IMR-90 (cell line): ENCODE results near the gene MACROD1. TPM values are rescaled to one million over a fixed set of nuclear protein-coding genes. Genes with fewer than 3 reads are reported as not detected.

ENCODE experiments used
- ATAC-seq: fragments of 200-7000 bp; cut with Tn5 transposase; 2 replicates; pipeline ENCODE4 v1.9.1; 2020; ENCODE audit warnings: low read depth, mild to moderate bottlenecking, moderate library complexity
- BruUV-seq: library from RNA; stranded (reverse); fragments of 400-500 nt; replicated peaks from 2 replicates; lab custom pipeline; 2021; lab: Mats Ljungman, UMichigan
- CTCF ChIA-PET: fragments of 300-600 bp; formaldehyde crosslinking; extraction: SDS; loops from one replicate; lab custom pipeline; 2021; ENCODE audit warnings: antibody characterized with exemption; lab: Yijun Ruan, JAX
- POLR2A ChIA-PET: fragments of 300-600 bp; sonication (Branson Sonifier 250); formaldehyde crosslinking; loops from one replicate; lab custom pipeline; 2022; ENCODE audit warnings: antibody characterized with exemption; ENCODE audit not compliant: unreplicated experiment; lab: Charles Lee
- DNase-seq: peaks from one replicate; pipeline ENCODE4 v3.0.0; 2013
- H2AFZ ChIP-seq: replicated peaks from 2 replicates; pipeline ENCODE3; 2013; ENCODE audit warnings: low read length, mild to moderate bottlenecking; ENCODE audit not compliant: poor library complexity
- H2AK5ac ChIP-seq: 2 replicates; pipeline ENCODE4 v1.6.1; 2013; ENCODE audit warnings: low read depth, low read length, inconsistent platforms
- H2AK9ac ChIP-seq: replicated peaks from 2 replicates; pipeline ENCODE3; 2013; ENCODE audit warnings: mild to moderate bottlenecking, low read depth, low read length, moderate library complexity; ENCODE audit not compliant: poor library complexity
- H2BK120ac ChIP-seq: 2 replicates; pipeline ENCODE4 v1.6.1; 2013; ENCODE audit warnings: low read depth, low read length, inconsistent platforms
- H2BK15ac ChIP-seq: 3 replicates; pipeline ENCODE4 v1.6.1; 2013; ENCODE audit warnings: low read depth, low read length, inconsistent platforms
- H2BK20ac ChIP-seq: 2 replicates; pipeline ENCODE4 v1.6.1; 2013; ENCODE audit warnings: low read depth, mild to moderate bottlenecking, inconsistent platforms, low read length, moderate library complexity
- H2BK5ac ChIP-seq: 2 replicates; pipeline ENCODE4 v1.6.1; 2013; ENCODE audit warnings: mild to moderate bottlenecking, low read depth, low read length, inconsistent platforms; ENCODE audit not compliant: poor library complexity, severe bottlenecking
- H3K14ac ChIP-seq: replicated peaks from 2 replicates; pipeline ENCODE4 v1.6.1; 2013; ENCODE audit warnings: low read depth, low read length, inconsistent platforms
- H3K18ac ChIP-seq: 2 replicates; pipeline ENCODE4 v1.6.1; 2013; ENCODE audit warnings: low read depth, low read length, control low read depth
- H3K23ac ChIP-seq: 2 replicates; pipeline ENCODE4 v1.6.1; 2013; ENCODE audit warnings: low read depth, low read length, inconsistent platforms
- H3K27ac ChIP-seq: 2 replicates; pipeline ENCODE4 v1.5.1; 2013; ENCODE audit warnings: mild to moderate bottlenecking, control low read depth, low read length; ENCODE audit not compliant: insufficient read depth
- H3K27me3 ChIP-seq: 2 replicates; pipeline ENCODE4 v1.6.1; 2013; ENCODE audit warnings: low read length; ENCODE audit not compliant: control insufficient read depth, insufficient read depth
- H3K36me3 ChIP-seq: 2 replicates; pipeline ENCODE4 v1.6.1; 2013; ENCODE audit warnings: low read length, mixed read lengths; ENCODE audit not compliant: control insufficient read depth, insufficient read depth
- H3K4ac ChIP-seq: 2 replicates; pipeline ENCODE4 v1.6.1; 2013; ENCODE audit warnings: low read depth, low read length, inconsistent platforms
- H3K4me1 ChIP-seq: 2 replicates; pipeline ENCODE4 v1.6.1; 2013; ENCODE audit warnings: low read length, mixed read lengths; ENCODE audit not compliant: control insufficient read depth, insufficient read depth
- H3K4me2 ChIP-seq: 2 replicates; pipeline ENCODE4 v1.6.1; 2013; ENCODE audit warnings: low read depth, mild to moderate bottlenecking, control low read depth, low read length, moderate library complexity
- H3K4me3 ChIP-seq: 2 replicates; pipeline ENCODE4 v1.5.1; 2013; ENCODE audit warnings: low read depth, mild to moderate bottlenecking, control low read depth, low read length, moderate library complexity; ENCODE audit not compliant: insufficient read depth
- H3K56ac ChIP-seq: 2 replicates; pipeline ENCODE4 v1.6.1; 2013; ENCODE audit warnings: low read length, inconsistent platforms; ENCODE audit not compliant: insufficient read depth; ENCODE audit errors: extremely low read depth
- H3K79me1 ChIP-seq, 2 experiments: 2 replicates each; pipeline ENCODE4 v1.6.1; 2013; ENCODE audit warnings: low read length in 2 of 2, inconsistent platforms in 1 of 2, low read depth in 1 of 2
- H3K9ac ChIP-seq: 2 replicates; pipeline ENCODE4 v1.6.1; 2013; ENCODE audit warnings: low read depth, low read length, control low read depth
- H3K9me1 ChIP-seq: 2 replicates; pipeline ENCODE4 v1.6.1; 2013; ENCODE audit warnings: low read length, inconsistent platforms; ENCODE audit not compliant: insufficient read depth
- H3K9me3 ChIP-seq: 2 replicates; pipeline ENCODE4 v1.6.1; 2013; ENCODE audit warnings: low read length; ENCODE audit not compliant: control insufficient read depth, insufficient read depth
- H4K20me1 ChIP-seq: 2 replicates; pipeline ENCODE4 v1.6.1; 2013; ENCODE audit warnings: low read length, inconsistent platforms; ENCODE audit not compliant: insufficient read depth
- H4K5ac ChIP-seq: 2 replicates; pipeline ENCODE4 v1.6.1; 2013; ENCODE audit warnings: mild to moderate bottlenecking, low read depth, low read length, control low read depth
- H4K8ac ChIP-seq, 2 experiments: 2 replicates each; pipeline ENCODE4 v1.6.1; 2013; ENCODE audit warnings: low read depth in 2 of 2, low read length in 2 of 2, control low read depth in 1 of 2, inconsistent platforms in 1 of 2
- H4K91ac ChIP-seq: 2 replicates; pipeline ENCODE4 v1.6.1; 2013; ENCODE audit warnings: low read depth, low read length, inconsistent platforms; ENCODE audit not compliant: insufficient read depth
- BHLHE40 ChIP-seq: fragments of 150-350 bp; IDR thresholded peaks from 2 replicates; pipeline ENCODE4 v1.6.1; 2016; ENCODE audit warnings: mild to moderate bottlenecking, low read depth, low read length
- CEBPB ChIP-seq: IDR thresholded peaks from 2 replicates; pipeline ENCODE4 v1.6.1; 2012; ENCODE audit warnings: low read depth, low read length, improper control_type of control experiment
- CHD1 ChIP-seq: IDR thresholded peaks from 2 replicates; pipeline ENCODE4 v1.6.1; 2012; ENCODE audit warnings: low read depth, low read length, improper control_type of control experiment
- CTCF ChIP-seq: conservative IDR thresholded peaks from 2 replicates; pipeline ENCODE4 v1.5.1; 2012; ENCODE audit warnings: mild to moderate bottlenecking, low read depth, low read length, improper control_type of control experiment
- ELK1 ChIP-seq: fragments of 150-350 bp; IDR thresholded peaks from 2 replicates; pipeline ENCODE4 v1.6.1; 2016; ENCODE audit warnings: low read depth, mild to moderate bottlenecking, low read length, moderate library complexity, borderline replicate concordance
- FOS ChIP-seq: fragments of 150-350 bp; IDR thresholded peaks from 2 replicates; pipeline ENCODE4 v1.6.1; 2016; ENCODE audit warnings: low read depth, low read length
- MAFK ChIP-seq: IDR thresholded peaks from 2 replicates; pipeline ENCODE4 v1.6.1; 2012; ENCODE audit warnings: low read depth, low read length, improper control_type of control experiment
- MAZ ChIP-seq: IDR thresholded peaks from 2 replicates; pipeline ENCODE4 v1.6.1; 2012; ENCODE audit warnings: low read depth, mild to moderate bottlenecking, low read length, improper control_type of control experiment, moderate library complexity, borderline replicate concordance
- MXI1 ChIP-seq: IDR thresholded peaks from 2 replicates; pipeline ENCODE4 v1.6.1; 2012; ENCODE audit warnings: low read depth, mild to moderate bottlenecking, low read length, moderate library complexity, borderline replicate concordance
- NFE2L2 ChIP-seq: fragments of 150-350 bp; IDR thresholded peaks from 2 replicates; pipeline ENCODE4 v1.6.1; 2016; ENCODE audit warnings: low read depth, mild to moderate bottlenecking, low read length
- POLR2A ChIP-seq: IDR thresholded peaks from 2 replicates; pipeline ENCODE4 v1.6.1; 2012; ENCODE audit warnings: mild to moderate bottlenecking, low read depth, low read length
- RAD21 ChIP-seq: IDR thresholded peaks from 2 replicates; pipeline ENCODE4 v1.6.1; 2012; ENCODE audit warnings: low read length, improper control_type of control experiment
- RCOR1 ChIP-seq: IDR thresholded peaks from 2 replicates; pipeline ENCODE4 v1.6.1; 2012; ENCODE audit warnings: mild to moderate bottlenecking, low read length, improper control_type of control experiment; ENCODE audit not compliant: insufficient replicate concordance
- RFX5 ChIP-seq: IDR thresholded peaks from 2 replicates; pipeline ENCODE4 v1.8.0; 2012; ENCODE audit warnings: low read depth, mild to moderate bottlenecking, low read length, moderate library complexity
- USF2 ChIP-seq: fragments of 150-350 bp; IDR thresholded peaks from 2 replicates; pipeline ENCODE4 v1.6.1; 2017; ENCODE audit warnings: mild to moderate bottlenecking, antibody characterized with exemption, low read length, low read depth
- WGBS, 2 experiments: methylation state at CpG; one replicate each; pipeline versions ENCODE4 v1.1.5 to v1.1.7; 2013; ENCODE audit warnings: missing lambda C conversion rate in 2 of 2; ENCODE audit not compliant: insufficient read length in 1 of 2; ENCODE audit errors: extremely low coverage in 2 of 2; 5-methylcytosine and 5-hydroxymethylcytosine counted together
- dilution Hi-C: fragments of 300-500 bp; cut with HindIII; formaldehyde crosslinking; loops from one replicate; pipeline ENCODE4 v1.14.3; 2018; ENCODE audit warnings: low sequenced_read_pairs; ENCODE audit not compliant: unreplicated experiment
- in situ Hi-C: fragments of 300-500 bp; cut with MboI; formaldehyde crosslinking; loops from 3 replicates; pipeline ENCODE4 v1.14.3; 2019; ENCODE audit warnings: low sequenced_read_pairs, inconsistent platforms, mixed read lengths
- intact Hi-C: fragments of 100-400 bp; cut with micrococcal nuclease; formaldehyde crosslinking; loops from 2 replicates; pipeline ENCODE4 v1.10.0; 2022
- polyA plus RNA-seq, 3 experiments: library from polyadenylated mRNA; depleted of rRNA; stranded (reverse); fragments of >200 nt; gene quantifications; 2 replicates each; pipeline ENCODE4 v1.2.3, GENCODE V29; 2012; ENCODE audit warnings: low replicate concordance in 1 of 3
- total RNA-seq: library from RNA; depleted of rRNA; stranded (reverse); fragments of >200 nt; gene quantifications from 2 replicates; pipeline ENCODE4 v1.2.3, GENCODE V29; 2012

The MACROD1 gene
- total and polyA plus RNA-seq, 2 of the 4 experiments (the other 2 are of a cell fraction) = 2.5 to 9.3 TPM

- DNase-seq = no peak
- Histone ChIP-seq H3K9ac (no peak overlapping the region), H2AK9ac (no peak overlapping the region), H3K27ac (no peak overlapping the region), H3K9me3 (no peaks in the 10 kb centered on the region), H2AK5ac (no peak overlapping the region), H3K79me1 (no peaks in the 10 kb centered on the region), H2AFZ (no peak overlapping the region), H3K14ac (no peak overlapping the region), H3K4me2 (no peak overlapping the region), H3K4ac (no peak overlapping the region), H4K91ac (no peak overlapping the region), H3K9me1 (peaks cover 3% of the 10 kb centered on the region; the same call in 1 of the 2 replicates), H3K23ac (no peak overlapping the region), H4K5ac (no peak overlapping the region), H4K20me1 (peaks cover 10% of the 10 kb centered on the region), H2BK5ac (no peak overlapping the region), H3K18ac (no peak overlapping the region), H3K4me3 (no peak overlapping the region), H2BK15ac (no peak overlapping the region), H3K56ac (no peak overlapping the region), H2BK120ac (no peak overlapping the region), H3K4me1 (peaks cover 10% of the 10 kb centered on the region; the same call in 1 of the 2 replicates), H4K8ac (no peak overlapping the region), H3K27me3 (peaks cover 9% of the 10 kb centered on the region), H2BK20ac (no peak overlapping the region), H3K36me3 (no peaks in the 10 kb centered on the region)
- ChIA-PET POLR2A (no interaction called here), CTCF (no interaction called here)
- BruUV-seq = no TSS peak
- 60% methylated on average over 5 of the region's 8 CpGs; no CpG with 5 or more reads in 1 of the 2 experiments for WGBS, 2 experiments
- no peak for ATAC-seq
- in situ Hi-C loops (no loop called here), dilution Hi-C loops (no loop called here), intact Hi-C loops (no loop called here)
- no peak for TF ChIP-seq NFE2L2
- TF ChIP-seq MXI1 = no peak
- TF ChIP-seq USF2 = no peak
- TF ChIP-seq CHD1 = no peak
- no peak for TF ChIP-seq CTCF
- TF ChIP-seq RFX5 = no peak
- TF ChIP-seq RAD21 = no peak
- TF ChIP-seq POLR2A = no peak
- no peak for TF ChIP-seq CEBPB
- TF ChIP-seq ELK1 = no peak
- no peak for TF ChIP-seq RCOR1
- TF ChIP-seq FOS = no peak
- TF ChIP-seq BHLHE40 = no peak
- TF ChIP-seq MAFK = no peak
- no peak for TF ChIP-seq MAZ
These were observed 136.1 kb downstream of the MACROD1 start for GRCh38 chr11:64029773-64030172.
